GM21576 (cell line): ENCODE measurements around the gene CCK.

Source experiments
- ATAC-seq: cut with Tn5 transposase; IDR thresholded peaks from one replicate; pipeline ENCODE4 v1.9.1; 2021; ENCODE audit warnings: mild to moderate bottlenecking, moderate library complexity; ENCODE audit not compliant: unreplicated experiment

Gene CCK

DNA sequence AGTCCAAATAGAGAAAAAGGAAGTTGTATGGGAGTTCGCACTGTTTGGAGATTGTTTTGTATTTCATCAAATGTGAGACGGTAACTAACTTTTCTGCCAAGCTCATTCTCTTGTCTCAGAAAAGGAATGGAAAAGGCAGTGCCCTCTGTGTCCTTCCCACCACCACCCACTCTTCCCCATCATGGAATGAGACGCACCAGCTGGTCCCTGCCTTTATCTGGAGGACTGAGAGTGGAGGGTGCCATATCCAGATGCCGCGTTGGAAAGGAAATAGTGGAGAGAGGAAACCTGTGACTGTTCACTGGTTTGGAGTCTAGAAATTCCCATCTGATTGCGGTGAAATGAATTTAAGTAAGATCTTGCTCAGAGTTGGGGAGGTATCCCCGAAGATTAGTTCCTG is 3.7 kb upstream of the CCK start:
- ATAC-seq = no peak

- no peak for ATAC-seq
These were observed 1.9 kb upstream of the CCK start for GRCh38 chr3:42267878-42268277.

DNA sequence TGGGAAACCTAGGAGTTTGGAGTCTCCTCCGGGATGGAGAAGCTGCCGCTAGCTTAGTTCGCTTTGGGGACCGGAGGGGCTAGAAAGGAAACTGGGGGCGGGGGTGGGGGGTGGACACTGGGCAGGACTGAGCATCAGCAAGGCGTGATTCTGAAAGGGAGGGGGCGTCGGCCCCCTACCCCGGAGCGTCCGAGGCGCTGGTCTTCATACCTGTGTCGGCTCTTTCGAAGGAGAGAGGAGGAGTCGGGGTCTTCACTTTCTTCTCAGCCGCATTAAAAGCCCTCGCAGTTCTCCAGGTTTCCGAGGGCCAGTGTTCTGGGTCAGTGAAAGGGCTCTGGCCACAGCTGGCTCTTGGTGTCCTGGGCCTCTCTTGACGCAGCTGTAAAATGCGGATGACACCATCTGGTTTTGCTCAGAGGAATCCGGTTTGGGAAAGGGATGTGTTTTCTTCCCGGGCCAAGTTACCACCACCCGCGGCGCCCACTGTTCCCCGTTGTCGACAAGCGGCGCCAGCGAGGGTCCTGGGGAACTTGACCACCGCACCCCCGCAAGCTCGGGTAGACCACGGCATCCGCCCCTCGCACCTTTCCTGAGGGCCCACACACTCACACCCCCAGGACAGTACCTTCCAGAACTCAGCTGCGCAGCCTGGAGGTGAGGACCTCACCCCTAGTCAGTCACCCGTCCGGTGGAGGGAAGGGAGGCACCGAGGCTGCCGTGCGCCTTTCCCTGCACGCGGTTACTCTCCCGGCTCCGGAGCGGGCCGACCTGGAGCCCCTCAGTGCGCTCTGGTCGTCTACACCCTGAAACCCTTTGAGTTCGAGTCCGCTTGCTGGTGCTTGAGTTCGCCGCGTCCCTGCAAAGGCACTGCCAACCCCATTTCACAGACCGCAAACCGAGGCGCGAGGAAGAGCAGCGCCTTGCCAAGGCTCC is 660 bp downstream of the CCK start:
- no peak for ATAC-seq

- ATAC-seq = no peak
These were observed 1.5 kb downstream of the CCK start for GRCh38 chr3:42264399-42265058.

GRCh38 chr3:42263354-42264346 is 2.3 kb downstream of the CCK start:
- ATAC-seq = no peak

DNA sequence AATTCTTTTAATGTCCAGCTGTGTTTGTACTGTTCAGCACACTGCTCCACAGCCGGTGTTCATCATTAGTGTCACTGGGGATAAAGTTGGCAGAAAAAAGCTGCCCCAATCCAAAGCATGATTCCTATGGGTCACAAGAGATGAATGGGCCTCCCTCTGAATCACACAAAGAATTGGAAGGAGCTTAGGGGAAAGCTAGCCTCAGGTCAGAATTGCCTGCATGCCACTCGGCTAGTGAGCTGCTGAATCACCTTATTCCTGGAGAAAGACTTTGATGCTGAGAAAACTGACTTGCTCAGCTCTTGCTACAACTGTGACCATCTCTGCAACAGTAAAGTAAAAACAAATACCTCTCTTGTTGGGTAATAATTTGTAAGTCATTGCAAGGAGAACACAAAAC is 3.5 kb downstream of the CCK start:
- no peak for ATAC-seq

DNA sequence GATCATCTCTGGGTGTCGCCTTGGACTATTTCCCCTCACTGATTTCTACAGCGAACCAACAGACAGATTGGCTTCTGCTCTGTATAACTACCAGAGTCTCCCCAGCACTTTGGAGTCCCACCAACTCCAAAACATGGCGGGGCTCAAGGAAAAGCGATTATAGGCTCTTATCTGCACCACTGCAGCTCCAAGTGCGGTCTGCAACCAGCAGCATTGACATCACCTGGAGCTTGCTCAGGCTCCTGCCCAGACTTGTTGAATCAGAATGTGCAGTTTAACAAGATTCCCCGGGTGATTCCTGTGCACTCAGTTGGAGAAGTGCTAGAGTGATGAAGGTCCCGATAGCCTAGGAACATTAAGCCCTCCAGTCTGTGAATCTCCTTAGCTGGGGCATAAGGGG is 9.0 kb downstream of the CCK start:
- no peak for ATAC-seq

- ATAC-seq = no peak
These were observed 9.7 kb downstream of the CCK start for GRCh38 chr3:42256135-42256819.

DNA sequence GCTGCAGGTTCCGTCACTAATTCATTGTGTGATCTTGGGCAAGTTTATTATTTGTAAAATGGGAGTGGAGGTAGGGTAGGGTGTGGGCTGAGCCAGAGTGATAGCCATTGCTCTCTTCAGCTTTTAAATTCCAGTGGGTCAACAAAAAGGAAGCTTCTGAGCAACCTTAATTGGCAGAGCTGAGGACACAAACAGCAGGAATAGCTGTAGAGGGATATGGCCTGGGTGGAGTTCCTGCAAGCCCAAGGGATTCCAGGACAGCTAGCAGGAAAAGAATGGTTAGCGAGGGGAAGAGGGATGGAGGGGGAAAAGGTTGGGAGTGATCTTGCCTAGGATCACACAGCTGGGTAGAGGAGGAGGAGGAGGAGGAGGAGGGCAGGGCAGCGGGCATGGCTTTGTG is 11.4 kb downstream of the CCK start:
- ATAC-seq = no peak

GRCh38 chr3:42250761-42251160 is 15.2 kb downstream of the CCK start:
- no peak for ATAC-seq

DNA sequence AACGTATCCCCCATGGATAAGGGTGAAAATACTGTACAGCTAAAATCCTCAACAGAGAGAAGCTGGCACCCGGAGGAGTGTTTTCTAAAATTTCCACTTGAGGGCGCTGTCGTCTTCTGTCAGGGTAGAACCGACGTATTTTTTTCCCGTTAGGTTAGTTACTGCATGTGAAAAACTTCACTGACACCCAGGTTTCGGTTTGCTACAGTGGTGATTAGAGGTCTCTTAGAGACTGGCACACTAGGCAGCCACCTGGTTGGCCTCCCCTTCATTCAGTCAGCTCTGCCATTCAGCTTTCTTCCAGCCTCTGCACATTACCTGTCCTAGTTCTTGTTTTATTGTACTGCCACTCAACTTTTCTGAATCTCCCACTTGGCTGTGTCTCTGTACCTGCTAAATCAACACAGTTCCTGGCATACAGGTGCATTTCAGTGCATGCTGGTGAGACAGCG is 18.4 kb downstream of the CCK start:
- peak; percentile 60 for ATAC-seq

- no peak for ATAC-seq
These were observed 19.9 kb downstream of the CCK start for GRCh38 chr3:42246091-42246490.

- ATAC-seq = no peak
These were observed 29.4 kb downstream of the CCK start for GRCh38 chr3:42236611-42237010.

- ATAC-seq = no peak
These were observed 30.5 kb downstream of the CCK start for GRCh38 chr3:42235532-42235931.

GRCh38 chr3:42230860-42231259 is 35.1 kb downstream of the CCK start:
- no peak for ATAC-seq

- ATAC-seq = no peak
These were observed 35.9 kb downstream of the CCK start for GRCh38 chr3:42229942-42230688.

DNA sequence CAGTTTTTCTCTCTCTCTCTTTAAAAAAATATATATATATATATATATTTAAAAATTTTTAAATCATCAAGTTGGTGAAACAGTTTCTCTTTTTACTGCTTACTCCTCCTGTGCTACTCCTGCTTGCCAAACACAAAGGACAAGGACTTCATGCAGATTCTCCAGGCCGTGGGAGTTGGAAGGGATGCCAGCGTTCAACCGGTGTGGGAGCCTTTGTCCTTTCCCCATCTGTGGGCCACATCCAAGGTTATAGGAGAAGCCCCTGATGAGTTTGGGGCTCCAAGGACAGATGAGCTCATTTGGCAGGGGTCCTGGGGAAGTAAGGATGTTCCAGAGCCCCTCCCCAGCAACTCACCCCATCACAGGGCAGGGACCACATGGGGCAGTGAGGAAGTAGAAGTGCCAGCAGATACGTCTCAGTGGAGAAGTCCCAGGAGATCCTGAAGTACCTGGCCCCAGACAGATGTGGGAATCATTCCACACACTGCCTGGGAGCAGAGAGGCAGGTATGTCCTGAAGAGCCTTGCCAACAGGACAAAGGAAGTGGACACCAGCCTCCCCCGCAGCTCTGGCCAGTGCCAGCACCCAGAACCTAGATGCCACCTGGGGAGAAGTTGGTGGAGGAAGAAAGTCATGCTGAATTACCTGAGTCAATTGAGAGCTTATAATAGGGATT is 36.6 kb downstream of the CCK start:
- ATAC-seq = no peak

- ATAC-seq = no peak
These were observed 37.2 kb downstream of the CCK start for GRCh38 chr3:42228796-42229195.
